TTC549 (cell line): ENCODE results near the gene NXPH2.
"Not testable (repeated sequence)": the region's sequence is repeated elsewhere in the genome, so short reads cannot be mapped to it uniquely, and the experiment has no call there.

ENCODE experiments used
- FAIRE-seq: peaks from 2 replicates; lab custom pipeline; 2012; peaks lifted over from hg19 to GRCh38; lab: Jason Lieb, UNC

The NXPH2 gene

GRCh38 chr2:138752197-138752956, 27.8 kb downstream of the NXPH2 start:
- no peak for FAIRE-seq

DNA sequence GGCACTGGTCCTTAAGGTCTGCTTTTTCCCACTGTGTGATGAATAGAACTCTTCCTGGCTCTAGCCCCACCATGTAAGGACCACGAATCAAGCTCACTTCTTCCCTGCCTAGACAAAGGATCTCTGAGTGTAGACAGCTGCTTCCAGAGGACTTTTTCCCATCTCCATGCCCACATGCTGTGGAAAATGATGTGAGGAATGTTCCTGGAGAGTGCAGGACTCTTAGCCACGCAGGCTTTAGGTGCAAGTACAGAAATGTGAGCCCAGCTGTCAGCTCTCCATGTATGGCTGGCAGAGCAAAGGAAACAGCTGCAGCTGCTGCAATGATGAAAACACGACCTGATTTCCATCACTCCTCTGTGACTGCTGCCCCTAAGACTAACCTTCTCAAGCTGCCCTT, 35.5 kb downstream of the NXPH2 start:
- no peak for FAIRE-seq

DNA sequence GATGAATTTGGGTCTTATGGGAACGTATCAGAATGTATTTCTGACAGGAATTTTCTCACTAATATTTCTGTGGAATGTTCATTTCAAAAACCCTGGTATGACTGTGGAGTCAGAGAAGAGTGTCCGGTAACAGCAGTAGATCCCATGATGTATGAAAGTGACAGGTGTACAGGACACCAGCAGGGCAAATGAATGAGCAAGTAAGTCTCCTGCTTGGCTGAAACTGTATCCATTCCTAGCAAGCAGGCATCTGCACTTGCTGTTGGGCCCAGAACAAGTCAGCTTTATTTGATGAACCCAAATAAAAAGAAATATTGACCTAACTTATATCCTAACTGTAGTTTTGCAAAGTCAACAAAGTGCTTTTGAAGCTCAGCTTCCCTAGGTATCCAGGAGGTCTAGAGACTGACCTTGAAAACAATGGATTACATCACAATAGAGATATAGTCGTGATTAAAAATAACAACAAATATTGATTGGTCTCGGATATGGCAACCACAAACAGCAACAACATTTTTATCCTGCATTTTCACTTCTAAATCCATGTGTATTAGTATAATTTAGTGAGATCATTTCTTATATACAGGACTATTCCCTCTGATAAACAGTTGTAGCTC, 37.6 kb downstream of the NXPH2 start:
- FAIRE-seq: no peak

- no peak for FAIRE-seq
These were observed 38.3 kb downstream of the NXPH2 start for GRCh38 chr2:138741851-138742250.

DNA sequence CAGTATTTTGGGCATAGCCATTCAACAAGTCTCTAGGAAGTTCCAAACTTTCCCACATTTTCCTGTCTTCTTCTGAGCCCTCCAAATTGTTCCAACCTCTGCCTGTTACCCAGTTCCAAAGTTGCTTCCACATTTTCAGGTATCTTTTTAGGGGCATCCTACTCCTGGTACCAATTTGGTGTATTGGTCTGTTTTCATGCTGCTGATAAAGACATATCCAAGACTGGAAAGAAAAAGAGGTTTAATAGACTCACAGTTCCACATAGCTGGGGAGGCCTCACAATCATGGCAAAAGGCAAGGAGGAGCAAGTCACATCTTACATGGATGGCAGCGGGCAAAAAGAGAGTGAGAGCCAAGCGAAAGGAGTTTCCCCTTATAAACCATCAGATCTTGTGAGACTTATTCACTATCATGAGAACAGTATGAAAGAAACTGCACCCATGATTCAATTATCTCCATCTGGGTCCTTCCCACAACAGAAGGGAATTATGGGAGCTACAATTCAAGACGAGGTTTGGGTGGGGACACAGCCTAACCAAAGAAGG, 43.1 kb downstream of the NXPH2 start:
- not testable (repeated sequence) for FAIRE-seq

- FAIRE-seq: no peak
These were observed 47.5 kb downstream of the NXPH2 start for GRCh38 chr2:138732651-138733050.

DNA sequence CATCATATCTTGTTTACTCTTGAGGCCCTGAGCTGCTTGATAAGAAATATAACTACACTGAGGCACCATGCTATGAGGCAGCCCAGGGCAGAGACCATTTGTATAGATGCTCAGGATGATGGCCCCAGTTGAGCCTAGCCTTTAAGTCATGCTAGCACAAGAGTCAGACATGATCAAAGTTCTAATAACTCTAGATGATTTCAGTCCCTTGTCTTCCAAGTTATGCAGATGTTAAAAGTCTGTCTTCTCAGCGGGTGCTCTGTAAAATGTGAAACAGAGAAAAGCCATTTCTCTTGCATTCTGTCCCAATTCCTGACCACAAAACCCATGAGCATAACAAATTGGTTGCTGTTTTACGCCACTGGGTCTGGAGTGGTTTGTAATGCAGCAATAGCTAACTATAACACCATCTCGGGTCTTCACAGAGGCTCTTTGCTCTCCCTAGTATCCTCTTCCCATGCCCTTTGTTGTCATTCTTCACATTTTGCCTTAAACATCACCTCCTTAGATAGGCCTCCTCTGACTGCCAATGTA, 49.6 kb downstream of the NXPH2 start:
- no peak for FAIRE-seq

DNA sequence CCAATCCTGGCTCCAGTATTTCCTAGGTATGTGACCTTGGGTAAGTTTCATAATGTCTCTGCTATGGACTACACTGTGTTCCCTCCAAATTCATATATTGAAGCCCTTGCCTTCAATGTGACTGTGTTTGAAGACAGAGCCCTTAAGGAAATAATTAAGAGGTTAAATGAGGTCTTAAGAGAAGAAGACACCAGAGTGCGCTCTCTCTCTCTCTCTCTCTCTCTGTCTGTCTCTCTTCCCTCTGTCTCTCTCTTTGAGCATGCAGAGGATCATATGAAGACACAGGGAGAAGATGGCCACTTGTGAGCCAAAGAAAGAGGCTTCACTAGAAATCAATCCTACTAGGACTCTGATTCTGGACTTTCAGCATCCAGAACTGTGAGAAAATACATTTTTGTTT, 52.2 kb downstream of the NXPH2 start:
- no peak for FAIRE-seq

GRCh38 chr2:138726681-138727080, 53.5 kb downstream of the NXPH2 start:
- no peak for FAIRE-seq

- no peak for FAIRE-seq
These were observed 55.3 kb downstream of the NXPH2 start for GRCh38 chr2:138724729-138725459.

DNA sequence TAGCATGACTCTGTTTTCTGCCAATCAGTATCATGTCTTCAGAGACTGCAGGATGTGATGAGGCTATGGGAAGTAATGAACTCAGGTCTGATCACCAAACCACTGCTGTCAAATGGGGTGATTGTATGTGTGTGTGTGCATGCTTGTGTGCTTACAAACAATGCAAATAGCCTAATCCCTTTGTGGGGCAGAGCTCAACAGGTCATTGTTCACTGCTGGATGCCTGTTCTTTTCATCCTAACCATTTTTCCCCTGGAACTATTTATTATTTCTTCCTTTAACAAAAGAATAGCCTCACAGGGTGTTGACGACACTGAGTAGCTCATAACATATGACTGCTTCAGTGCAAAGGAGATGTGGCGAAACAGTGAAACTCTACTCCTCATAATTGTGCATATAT, 55.9 kb downstream of the NXPH2 start:
- FAIRE-seq: no peak

- FAIRE-seq: no peak
These were observed 56.8 kb downstream of the NXPH2 start for GRCh38 chr2:138723196-138723987.

DNA sequence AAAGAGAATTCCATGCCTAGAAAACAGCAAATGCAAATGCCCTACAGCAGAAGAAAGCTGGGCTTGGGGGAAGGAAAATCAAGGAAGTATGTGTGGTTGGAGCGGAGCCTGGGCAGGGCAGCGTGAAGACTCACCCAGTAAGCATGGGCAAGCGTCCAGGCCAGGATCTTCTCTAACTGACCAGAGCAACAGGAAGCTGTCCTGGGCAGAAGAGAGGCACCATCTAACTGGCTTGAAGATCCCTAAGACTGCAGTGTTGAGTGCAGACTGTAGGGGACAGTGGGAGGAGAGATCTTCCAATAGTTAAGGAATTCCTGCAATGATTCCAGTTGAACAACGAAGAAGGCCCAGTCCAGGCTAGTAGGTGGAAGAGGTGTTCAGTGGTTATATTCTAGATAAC, 57.9 kb downstream of the NXPH2 start:
- no peak for FAIRE-seq

- no peak for FAIRE-seq
These were observed 60.0 kb downstream of the NXPH2 start for GRCh38 chr2:138720035-138720838.

- no peak for FAIRE-seq
These were observed 61.8 kb downstream of the NXPH2 start for GRCh38 chr2:138718405-138718804.

DNA sequence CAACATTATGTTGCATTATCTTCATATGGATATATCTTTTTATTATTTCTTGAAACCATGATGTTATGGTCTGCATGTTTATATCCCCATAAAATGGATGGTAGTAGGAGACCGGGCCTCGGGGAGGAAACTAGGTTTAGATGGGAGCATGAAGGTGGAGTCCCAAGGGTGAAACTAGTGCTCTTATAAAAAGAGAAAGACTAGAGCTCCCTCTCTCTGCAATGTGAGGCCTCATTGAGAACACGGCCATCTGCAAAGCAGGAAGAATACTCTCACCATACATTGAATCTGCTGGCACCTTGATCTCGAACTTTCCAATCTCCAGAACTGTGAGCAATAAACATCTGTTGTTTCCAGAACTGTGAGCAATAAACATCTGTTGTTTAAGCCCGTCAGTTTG, 64.0 kb downstream of the NXPH2 start:
- FAIRE-seq: no peak

DNA sequence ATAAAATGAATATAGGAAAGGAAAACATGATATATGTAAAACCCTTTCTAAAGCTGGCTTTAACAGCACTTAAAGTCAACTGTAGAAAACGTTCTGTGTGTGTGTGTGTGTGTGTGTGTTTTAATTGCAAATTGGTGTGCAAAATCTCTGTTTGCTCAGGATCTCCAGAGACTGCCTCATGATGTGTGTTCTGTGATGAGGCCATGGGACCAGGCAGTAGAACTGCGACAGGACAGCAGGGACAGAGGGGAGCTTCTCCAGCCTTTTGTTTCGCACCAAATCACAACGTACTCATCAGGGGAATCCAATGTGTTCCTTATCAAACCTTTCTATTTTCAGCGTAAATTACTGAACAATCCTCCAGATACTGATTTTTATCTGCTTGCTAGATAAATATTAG, 66.7 kb downstream of the NXPH2 start:
- no peak for FAIRE-seq

DNA sequence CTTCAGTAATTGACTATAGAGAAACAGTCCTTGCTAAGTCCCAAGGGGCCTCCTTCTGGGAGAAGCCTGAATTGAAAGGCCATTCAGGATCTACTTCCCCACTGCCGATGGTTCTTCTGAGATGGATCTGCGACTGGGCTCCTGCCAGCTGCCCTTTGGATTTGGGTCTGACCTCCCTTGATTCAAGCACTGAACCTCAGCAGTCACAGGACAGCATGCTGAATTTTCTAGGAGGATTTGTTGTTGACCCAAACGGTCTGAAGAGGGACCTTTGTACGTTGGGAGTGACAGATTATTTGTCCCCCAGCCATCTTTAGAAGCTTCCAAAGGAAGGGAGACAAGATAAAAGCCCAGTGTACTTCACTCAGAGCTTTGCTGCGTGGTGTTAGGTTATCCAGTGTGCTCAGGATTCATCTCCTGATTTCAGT, 67.1 kb downstream of the NXPH2 start:
- FAIRE-seq: no peak

GRCh38 chr2:138712212-138712979, 67.8 kb downstream of the NXPH2 start:
- no peak for FAIRE-seq

DNA sequence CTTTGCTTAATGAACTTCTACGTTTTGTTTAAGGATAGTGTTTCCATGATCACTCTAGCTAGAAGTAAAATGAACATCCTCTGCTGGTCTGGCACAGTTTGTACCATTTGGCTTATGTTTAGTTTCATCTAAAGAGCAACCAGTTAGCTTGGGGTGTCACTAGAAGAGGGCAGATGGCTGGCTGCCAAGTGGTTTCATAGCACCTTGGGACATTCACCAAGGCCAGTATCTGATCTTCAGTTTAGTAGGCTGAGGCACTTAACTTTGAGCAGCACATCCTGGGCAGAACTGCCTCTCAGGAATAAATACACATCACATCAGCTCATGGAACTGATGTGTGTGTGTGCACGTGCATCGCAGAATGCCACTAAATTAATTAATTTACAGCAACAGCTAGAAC, 68.4 kb downstream of the NXPH2 start:
- no peak for FAIRE-seq
